HG02571 (cell line): ENCODE results near the gene PTGES3L.
"Not testable (repeated sequence)": the region's sequence is repeated elsewhere in the genome, so short reads cannot be mapped to it uniquely, and the experiment has no call there.

Experiments used
- ATAC-seq: cut with Tn5 transposase; IDR thresholded peaks from one replicate; pipeline ENCODE4 v1.9.1; 2021; ENCODE audit warnings: mild to moderate bottlenecking, moderate library complexity; ENCODE audit not compliant: unreplicated experiment

The PTGES3L gene

DNA sequence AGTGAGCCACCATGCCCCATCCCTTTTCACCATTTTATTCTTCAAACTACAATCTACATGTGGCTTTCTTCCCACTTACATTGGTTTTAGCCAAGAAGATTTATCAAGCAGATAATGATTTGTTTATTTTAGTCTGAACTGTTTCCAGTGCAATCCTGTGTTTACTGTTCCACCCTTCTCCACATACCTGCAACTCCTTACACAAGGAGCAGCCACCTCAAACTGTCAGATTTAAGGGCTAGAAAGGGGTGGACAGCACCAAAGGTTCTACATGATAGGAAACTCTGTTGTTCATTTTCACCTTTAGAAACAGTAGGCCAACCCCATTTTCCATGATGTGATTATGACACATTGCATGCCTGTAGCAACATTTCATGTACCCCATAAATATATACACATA, 2.4 kb upstream of the PTGES3L start:
- ATAC-seq = no peak

DNA sequence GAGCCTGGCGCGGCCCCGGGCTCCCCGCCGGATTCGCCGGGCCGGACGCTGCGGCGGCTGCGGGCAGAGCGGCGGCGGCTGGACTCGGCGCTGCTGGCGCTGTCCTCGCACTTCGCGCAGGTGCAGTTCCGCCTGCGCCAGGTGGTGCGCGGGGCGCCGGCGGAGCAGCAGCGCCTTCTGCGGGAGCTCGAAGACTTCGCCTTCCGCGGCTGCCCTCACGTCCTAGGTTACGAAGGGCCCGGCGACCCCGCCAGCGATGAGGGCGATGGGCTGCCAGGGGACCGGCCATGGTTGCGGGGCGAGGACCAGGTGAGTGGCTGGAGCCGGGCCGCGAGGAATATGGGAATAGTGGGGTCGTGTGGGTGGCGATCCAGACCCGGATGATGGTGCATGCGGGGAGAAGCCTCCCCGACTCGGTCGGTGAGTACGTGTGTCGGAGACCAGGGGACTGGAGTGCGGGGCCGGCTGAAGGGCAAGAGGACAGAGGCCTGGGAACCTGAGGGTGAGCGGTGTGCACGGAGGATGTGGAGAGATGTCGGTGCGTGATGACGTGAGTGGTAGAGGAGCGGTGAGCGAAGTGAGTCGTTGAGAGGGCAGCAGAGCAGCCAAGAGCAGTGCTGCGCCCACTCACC, 1.0 kb upstream of the PTGES3L start:
- ATAC-seq = peak; percentile 39

DNA sequence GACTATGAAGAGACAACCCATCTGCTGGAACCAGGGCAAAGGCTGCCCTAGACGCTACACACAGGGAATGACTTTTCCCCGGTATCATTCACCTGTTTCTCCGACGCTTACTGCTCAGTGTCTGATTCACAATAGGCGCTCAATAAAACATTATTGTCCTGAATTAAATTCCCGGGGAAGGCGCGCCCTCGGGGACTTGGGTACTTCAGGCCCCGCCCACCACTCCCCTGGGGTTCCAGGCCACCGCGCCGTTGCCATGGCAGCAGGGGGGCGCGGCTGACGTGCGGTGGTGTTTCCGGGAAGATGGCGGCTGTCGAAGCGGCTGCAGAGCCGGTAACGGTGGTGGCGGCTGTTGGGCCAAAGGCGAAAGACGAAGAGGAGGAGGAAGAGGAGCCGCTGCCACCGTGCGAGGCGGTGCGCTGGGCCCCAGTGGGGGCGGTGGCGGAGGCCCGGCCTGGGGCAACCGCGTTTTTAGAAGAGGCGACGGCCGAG, 440 bp upstream of the PTGES3L start, which contains the start of gene RUNDC1:
Gene RUNDC1 (plus strand): TSS at position 292 of the 492 bp plus-strand sequence. CDS start 12 bp downstream, at position 304.
- ATAC-seq = peak; percentile 62

DNA sequence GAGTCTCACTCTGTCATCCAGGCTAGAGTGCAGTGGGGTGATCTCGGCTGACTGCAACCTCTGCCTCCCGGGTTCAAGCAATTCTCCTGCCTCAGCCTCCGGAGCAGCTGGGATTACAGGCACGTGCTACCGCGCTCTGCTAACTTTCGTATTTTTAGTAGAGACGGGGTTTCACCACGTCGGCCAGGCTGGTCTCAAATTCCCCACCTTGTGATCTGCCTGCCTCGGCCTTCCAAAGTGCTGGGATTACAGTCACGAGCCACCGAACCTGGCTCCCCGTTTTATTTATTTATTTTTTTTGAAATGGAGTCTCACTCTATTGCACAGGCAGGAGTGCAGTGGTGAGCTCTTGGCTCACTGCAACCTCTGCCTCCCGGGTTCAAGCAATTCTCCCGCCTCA, 4.2 kb downstream of the PTGES3L start:
- not testable (repeated sequence) for ATAC-seq

DNA sequence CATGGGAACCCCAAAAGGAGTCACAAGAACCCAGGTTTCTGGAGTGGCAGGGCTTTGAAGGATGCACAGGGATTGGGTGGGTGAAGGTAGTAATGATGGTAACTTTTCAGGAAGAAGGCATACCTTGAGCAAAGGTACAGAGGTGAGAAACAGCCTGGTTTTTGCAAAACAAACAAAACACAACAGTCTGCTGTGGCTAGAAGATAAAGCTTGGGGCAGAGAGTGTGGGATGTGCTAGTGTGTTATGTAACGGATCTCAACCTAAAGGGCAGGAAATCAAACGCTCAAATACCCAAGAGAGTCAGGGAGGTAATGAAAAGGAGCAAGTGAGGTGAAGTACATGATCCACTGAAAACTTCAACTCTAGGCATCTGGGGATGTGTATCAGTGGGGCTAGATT, 4.6 kb downstream of the PTGES3L start:
- ATAC-seq = no peak

DNA sequence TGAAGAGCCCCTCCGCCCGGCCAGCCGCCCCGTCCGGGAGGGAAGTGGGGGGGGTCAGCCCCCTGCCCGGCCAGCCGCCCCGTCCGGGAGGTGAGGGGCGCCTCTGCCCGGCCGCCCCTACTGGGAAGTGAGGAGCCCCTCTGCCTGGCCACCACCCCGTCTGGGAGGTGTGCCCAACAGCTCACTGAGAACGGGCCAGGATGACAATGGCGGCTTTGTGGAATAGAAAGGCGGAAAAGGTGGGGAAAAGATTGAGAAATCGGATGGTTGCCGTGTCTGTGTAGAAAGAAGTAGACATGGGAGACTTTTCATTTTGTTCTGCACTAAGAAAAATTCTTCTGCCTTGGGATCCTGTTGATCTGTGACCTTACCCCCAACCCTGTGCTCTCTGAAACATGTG, 6.6 kb downstream of the PTGES3L start:
- ATAC-seq = not testable (repeated sequence)

DNA sequence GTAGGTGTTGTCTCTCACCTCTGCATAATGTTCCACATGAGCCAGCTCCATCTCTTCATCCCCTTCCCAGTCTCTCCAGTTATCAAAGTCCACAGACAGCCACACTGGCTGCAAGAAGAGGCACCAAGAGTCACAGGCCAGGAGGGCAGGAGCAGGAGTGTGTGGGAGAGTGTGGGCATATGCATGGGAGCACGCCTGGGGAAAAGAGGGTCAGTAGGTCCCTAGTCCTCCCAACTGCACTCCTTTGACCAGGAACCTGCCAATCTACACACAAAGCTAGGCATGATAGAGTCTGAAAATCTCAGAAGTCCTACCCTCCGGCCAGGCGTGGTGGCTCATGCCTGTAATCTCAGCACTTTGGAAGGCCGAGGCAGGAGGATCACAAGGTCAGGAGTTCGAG, 8.3 kb downstream of the PTGES3L start:
- ATAC-seq = no peak

DNA sequence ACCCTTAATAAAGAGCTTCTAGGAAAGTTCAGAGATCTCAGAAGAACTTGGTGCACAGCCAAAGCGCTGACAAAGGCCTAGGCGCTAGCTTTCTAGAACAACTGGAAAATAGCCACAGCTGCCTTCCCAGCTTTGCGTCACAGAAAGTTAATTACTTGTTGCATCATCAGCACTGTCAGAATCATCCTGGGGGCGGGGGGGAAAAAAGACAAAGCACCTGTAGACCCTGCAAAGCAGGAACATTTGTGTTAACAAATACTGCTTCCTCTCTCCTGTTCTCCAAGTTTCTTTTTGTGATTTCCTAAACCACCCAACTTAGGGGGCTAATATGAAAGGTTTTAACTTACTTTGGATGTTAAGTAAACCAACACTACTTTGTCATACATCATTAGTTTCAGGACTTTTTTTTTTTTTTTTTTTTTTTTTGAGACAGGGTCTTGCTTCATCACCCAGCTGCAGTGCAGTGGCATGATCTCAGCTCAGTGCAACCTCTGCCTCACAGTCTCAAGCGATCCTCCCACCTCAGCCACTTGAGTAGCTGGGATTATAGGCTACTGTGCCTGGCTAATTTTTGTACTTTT, 10.8 kb downstream of the PTGES3L start:
- no peak for ATAC-seq

DNA sequence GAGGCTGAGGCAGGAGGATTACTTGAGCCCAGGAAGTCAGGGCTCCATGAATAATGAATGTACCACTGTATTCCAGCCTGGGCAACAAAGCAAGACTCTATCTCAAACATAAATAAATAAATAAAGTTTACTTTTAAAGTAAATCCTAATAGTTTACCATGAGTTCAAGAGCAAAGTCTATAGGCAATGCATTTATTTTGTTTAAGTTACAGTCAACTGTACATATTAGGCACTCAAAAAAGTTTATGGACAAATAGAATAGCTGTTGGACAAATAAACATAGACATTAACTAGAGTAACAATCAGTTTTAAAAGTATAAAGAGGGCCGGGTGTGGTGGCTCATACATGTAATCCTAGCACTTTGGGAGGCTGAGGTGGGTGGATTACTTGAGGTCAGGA, 12.0 kb downstream of the PTGES3L start:
- no peak for ATAC-seq

DNA sequence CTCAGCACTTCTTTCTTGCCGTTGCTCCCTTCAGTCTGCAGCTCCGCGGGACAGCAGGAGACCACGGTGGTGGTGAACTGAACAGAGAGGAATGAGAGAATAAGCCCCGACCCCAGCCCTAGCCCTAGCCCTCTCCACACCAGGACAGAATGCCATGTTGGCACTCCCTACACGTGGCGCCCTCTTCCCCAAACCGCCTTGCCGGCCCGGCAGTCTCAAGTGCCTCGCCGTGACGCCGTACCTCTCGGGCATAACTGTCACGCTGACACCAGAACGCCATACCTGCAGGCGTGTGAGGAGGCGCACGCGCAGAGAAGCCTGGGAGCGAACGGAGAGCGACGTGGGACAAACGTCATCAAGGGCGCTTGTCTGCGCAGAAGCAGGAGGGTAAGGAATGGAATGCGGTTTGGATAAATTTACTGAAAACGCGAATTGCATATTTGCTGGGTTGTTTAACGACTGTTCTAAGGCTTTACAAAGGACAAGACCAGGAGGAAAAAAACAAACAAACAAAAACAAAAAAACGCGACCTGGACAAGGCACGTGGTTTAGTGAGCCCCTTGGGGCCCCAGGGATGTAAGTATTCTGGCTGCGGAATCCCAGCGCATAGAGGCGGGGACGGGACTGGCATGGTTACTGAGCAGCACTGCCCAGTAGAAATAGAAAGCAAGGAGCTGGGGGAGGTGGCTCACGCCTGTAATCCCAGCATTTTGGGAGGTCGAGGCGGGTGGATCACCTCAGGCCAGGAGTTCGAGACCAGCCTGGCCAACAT, 15.5 kb downstream of the PTGES3L start, which contains the start of gene AARSD1:
Gene AARSD1 (minus strand): TSS at position 294 of the 772 bp plus-strand sequence. CDS start 14 bp downstream, at position 280.
- peak; percentile 76 for ATAC-seq

DNA sequence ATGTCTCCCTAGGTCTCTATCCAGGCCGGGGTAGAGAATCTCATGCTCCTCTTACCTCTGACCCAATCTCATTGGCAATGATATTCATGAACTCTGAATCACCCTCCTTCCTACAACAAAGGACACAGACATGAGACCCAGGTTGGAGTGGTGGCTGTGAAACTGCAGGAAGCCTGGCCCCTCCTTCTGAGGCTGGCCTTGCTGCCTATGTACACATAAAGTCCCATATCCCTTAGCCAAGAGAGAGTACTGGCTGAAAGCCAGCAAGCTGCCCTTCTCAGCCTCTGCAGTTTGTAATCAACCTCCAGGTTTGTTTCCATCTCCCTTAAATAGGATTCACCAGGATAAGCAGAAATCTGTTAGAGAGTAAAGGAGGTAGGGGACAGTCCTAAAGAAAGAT, 26.2 kb downstream of the PTGES3L start:
- ATAC-seq = no peak

DNA sequence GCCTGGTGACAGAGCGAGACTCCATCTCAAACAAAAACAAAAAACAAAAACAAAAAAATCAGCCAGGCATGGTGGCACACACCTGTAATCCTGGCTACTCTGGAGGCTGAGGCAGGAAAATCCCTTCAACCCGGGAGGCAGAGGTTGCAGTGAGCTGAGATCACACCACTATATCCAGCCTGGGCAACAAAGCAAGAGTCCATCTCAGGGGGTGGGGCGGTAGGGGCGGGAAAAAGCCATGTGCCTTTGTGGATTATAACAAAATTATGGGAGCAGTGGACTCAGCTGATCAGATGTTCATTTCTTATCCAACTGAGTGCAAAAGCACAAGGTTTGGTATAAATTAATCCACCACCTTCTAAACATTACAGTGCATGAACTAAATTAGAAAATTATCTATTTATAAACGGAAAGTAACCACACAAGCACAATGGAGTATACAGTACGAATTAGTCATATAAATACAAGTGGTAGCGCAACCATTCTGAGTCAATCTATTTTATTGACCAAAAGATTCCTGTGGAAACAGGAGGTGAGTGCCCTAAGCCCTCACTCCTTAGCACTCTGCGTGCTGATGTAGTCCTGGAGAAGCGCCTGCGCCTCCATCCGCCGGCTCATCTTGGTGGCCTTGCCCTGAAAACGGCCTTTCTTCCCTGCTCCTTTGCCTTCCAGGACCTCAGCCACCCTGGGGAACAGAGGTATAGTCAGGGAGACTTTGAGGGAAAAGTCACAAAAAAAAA, 29.7 kb downstream of the PTGES3L start:
- no peak for ATAC-seq

DNA sequence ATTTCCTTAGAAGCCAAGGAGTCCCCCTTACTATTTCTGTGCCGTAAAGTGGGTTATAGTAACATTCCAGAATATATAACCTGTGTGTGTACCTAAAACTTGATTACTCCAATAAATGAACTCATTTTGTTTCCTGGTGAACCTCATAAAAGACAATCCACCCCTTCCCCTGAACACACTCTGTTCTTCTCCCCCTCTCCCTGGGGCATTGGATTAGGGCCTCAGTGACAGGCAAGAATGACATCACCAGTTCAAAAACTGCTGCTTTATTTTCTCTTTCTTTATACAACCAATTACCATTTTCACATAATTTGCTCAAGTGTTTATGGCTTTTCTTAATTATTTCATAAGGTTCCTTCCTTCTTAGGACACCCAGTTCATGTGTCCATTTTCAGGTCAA, 33.1 kb downstream of the PTGES3L start:
- ATAC-seq = no peak

DNA sequence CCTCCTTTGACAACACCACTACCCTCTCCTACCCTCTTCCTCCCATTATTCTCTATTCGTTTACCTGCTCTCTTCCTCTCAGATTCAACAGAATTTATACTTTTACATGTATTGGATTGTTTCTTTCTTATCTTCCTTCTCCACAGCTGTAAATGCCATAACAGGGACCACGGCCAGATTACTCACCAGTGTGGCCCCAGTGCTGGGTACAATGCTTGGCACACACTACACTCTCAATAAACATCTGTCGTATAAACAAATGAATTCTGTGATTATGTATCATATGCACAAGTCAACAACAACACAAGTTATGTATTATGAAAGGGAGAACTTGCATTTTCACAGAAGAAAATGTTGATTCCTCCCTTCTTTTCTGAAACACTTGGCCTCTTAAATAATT, 35.7 kb downstream of the PTGES3L start:
- no peak for ATAC-seq

DNA sequence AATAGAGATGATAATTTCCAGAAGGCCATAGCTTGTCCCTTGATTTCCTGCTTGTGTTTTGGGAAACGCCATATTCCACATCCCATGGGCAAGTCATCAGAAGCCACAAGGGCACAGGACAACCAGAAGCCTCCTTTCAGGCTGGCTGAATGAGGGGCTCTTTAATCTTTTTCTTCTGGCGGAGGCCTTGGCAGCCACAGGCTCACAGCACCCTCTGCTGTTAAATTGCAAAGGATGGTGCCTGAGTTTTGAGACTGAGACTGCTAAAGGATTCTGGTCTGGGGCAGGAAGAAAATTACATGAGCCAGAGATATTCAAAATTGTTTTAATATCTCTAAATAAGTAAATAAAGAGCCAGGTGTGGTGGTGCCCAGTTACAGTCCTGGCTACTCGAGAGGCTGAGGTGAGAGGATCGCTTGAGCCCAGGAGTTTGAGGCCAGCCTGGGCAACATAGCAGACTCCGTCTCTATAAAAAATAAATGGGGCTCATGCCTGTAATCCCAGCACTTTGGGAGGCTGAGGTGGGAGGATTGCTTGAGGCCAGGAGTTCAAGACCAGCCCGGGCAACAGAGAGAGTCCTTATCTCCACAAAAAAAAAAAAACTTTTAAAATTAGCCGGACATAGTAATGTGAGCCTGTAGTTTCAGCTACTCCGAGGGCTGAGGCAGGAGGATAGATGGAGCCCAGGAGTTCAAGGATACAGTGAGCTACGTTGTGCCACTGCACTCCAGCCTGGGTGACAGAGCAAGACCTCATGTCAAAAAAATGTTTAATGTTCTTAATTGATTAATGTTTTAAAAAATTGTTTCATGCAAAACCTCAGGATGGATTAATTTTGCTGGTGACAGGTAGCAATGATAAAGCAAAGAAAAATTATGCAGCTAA, 41.9 kb downstream of the PTGES3L start:
- ATAC-seq = no peak

DNA sequence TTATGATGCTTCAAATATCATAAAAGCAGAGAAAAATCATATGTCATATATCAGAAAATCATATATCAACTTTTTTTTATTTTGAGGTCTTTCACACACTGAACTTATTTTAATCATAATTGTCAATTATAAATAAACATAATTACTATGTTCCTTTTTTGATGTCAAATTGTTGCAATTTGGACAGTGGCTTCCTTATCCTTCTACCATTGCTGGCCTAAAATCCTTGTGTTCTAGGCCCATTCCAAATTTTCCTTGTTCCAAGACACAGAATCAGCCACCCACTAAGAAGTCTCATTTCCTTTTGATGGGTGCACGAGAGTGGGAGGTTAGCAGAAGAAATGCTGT, 50.4 kb downstream of the PTGES3L start:
- ATAC-seq = no peak

DNA sequence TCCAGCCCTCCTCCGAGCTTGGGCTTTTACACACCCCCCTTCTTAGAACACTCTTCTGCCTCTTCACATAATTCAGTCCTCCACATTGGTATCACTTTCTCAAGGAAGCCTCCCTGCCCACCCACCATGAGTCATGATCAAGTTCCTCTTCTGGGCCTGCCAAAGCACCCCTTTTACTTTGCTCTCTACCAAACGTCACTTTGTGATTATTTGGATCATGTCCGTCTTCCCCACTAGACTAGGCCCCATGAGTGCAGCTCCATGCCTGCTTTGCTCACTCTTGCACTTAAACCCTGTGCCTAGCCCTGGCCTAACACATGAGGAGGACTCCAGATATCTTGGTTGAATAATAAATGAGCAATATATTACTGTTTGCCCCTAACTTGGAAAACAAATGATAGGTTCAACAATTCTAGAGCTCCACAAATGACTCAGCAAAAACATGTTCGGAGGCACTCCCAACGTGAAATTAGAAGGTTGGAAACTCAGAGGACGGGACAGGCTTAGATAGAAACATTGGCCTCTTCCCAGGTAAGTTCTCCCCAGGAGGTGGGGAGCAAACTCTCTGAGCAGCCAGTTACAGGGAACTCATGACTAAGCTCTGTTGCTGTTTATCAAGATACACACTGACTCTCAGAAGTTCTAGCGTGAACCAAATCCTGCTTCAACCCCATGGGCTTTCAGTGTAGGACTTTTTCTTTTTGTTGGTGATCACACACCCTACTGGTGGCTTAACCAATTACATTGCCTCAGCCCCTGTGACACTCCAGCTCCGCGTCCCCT, 51.0 kb downstream of the PTGES3L start:
- ATAC-seq = no peak

DNA sequence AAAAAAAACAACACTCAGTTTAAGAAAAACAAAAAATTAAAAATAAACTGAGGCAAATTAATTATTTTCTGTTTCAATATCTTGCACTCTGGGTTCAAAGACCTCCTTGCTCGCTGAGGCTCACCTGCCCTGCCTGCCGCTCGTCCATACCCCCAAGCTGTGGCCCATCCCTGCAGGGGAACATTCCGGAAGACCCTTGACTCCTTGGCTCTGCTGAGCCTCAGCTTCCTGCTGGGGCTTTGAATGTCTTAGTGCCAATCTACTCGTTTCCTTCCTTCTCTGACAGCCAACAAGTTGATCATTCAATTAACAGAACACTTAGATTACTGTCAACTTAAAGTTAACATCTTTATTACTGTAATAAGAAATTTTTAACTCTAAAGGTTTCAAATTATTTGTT, 55.0 kb downstream of the PTGES3L start:
- no peak for ATAC-seq

DNA sequence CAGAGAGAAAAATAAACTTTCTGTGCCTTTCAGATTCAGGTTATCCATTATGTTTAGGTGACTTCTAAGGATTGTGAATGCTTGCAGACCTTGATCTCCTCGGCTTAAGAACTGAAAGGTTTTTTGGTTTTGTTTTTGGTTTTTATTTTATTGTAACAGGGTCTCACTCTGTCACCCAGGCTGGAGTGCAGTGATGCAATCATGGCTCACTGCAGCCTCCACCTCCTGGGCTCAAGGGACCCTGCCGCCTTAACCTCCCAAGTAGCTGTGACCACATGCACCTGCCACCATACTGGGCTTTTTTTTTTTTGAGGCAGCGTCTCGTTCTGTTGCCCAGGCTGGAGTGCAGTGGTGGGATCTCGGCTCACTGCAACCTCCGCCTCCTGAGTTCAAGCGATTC, 56.4 kb downstream of the PTGES3L start:
- not testable (repeated sequence) for ATAC-seq
